Measurements from ENCODE around the gene CDH13.

The CDH13 gene

DNA sequence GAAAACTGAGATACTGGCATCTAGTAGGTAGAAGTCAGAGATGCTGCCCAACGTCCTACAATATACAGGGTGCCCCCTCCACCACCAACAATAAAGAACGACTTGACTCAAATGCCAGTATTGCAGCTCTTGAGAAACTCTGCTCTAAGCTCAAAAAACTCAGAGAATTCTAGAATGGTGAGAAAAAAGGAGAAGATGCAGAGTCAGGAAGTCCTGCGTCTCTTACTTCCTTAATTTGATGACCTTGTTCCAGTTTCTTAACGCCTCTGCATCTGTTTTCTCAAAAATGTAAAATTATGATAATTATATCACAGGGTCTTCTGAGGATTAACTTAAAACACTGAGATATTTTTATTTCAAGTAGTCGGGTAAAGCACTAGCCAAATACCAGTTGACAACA, 1179.3 kb downstream of the CDH13 start:
- Histone ChIP-seq H3K4me1 (peaks cover 35 to 80% (median 48%) of the 10 kb centered on the region in 10 experiments), H3K4me2 (peak overlapping the region; percentile 37 to 94 (median 65); a peak in 20 of 22 replicates), H3K9ac (peak overlapping the region in 6 of 11 experiments; percentile 0 to 77 (median 28); a peak in 6 of 22 replicates), H3K27ac (peak overlapping the region in 9 of 11 experiments; percentile 9 to 94 (median 89); a peak in 17 of 22 replicates), H3K36me3 (peaks cover 16 to 20% (median 17%) of the 10 kb centered on the region in 11 experiments), H3K27me3 (no peaks in the 10 kb centered on the region), H3K4me3 (peak overlapping the region in 2 of 10 experiments; percentile 29 to 32; a peak in 4 of 20 replicates), H3K9me3 (replicated peaks in 1 of 11) (peaks cover 0 to 12% (median 0%) of the 10 kb centered on the region in 11 experiments; a peak in 3 of 22 replicates), H4K20me1 (peaks cover 20 to 26% (median 23%) of the 10 kb centered on the region in 11 experiments; a peak in 17 of 22 replicates)
- TF ChIP-seq Cebpa-rat (IDR thresholded peaks at IDR 0.05): no peak

- H3K9me3 ChIP-seq (replicated peaks in 1 of 11): peaks cover 0 to 12% (median 0%) of the 10 kb centered on the region in 11 experiments; a peak in 3 of 22 replicates
- H4K20me1 ChIP-seq: peaks cover 20 to 32% (median 29%) of the 10 kb centered on the region in 11 experiments; a peak in 17 of 22 replicates
- H3K27me3 ChIP-seq: no peaks in the 10 kb centered on the region
- H3K4me1 ChIP-seq: peaks cover 35 to 82% (median 50%) of the 10 kb centered on the region in 10 experiments
- H3K4me3 ChIP-seq: no peak overlapping the region
- peak overlapping the region in 9 of 11 experiments; percentile 9 to 94 (median 93); a peak in 17 of 22 replicates for H3K27ac ChIP-seq
- H3K9ac ChIP-seq: peak overlapping the region in 1 of 11 experiments; percentile 46; a peak in 2 of 22 replicates
- TF ChIP-seq Cebpa-rat (IDR thresholded peaks at IDR 0.05): no peak
- peak overlapping the region; percentile 36 to 98 (median 65); a peak in 19 of 22 replicates for H3K4me2 ChIP-seq
- H3K36me3 ChIP-seq: peaks cover 23 to 27% (median 24%) of the 10 kb centered on the region in 11 experiments
Measured at GRCh38 chr16:83806731-83807130, 1180.0 kb downstream of the CDH13 start.

GRCh38 chr16:83807327-83807709, 1180.5 kb downstream of the CDH13 start:
- Histone ChIP-seq H3K36me3 (peaks cover 29 to 33% (median 30%) of the 10 kb centered on the region in 11 experiments), H3K27me3 (no peaks in the 10 kb centered on the region), H3K9ac (no peak overlapping the region), H4K20me1 (peaks cover 20 to 36% (median 31%) of the 10 kb centered on the region in 11 experiments; a peak in 17 of 22 replicates), H3K4me1 (peaks cover 35 to 80% (median 50%) of the 10 kb centered on the region in 10 experiments), H3K4me2 (peak overlapping the region in 10 of 11 experiments; percentile 26 to 98 (median 66); a peak in 18 of 22 replicates), H3K9me3 (replicated peaks in 1 of 11) (peaks cover 0 to 12% (median 0%) of the 10 kb centered on the region in 11 experiments; a peak in 3 of 22 replicates), H3K4me3 (peak overlapping the region in 5 of 10 experiments; percentile 11 to 100 (median 93); a peak in 5 of 20 replicates), H3K27ac (peak overlapping the region in 10 of 11 experiments; percentile 29 to 94 (median 92); a peak in 18 of 22 replicates)
- no peak for TF ChIP-seq Cebpa-rat (IDR thresholded peaks at IDR 0.05)

DNA sequence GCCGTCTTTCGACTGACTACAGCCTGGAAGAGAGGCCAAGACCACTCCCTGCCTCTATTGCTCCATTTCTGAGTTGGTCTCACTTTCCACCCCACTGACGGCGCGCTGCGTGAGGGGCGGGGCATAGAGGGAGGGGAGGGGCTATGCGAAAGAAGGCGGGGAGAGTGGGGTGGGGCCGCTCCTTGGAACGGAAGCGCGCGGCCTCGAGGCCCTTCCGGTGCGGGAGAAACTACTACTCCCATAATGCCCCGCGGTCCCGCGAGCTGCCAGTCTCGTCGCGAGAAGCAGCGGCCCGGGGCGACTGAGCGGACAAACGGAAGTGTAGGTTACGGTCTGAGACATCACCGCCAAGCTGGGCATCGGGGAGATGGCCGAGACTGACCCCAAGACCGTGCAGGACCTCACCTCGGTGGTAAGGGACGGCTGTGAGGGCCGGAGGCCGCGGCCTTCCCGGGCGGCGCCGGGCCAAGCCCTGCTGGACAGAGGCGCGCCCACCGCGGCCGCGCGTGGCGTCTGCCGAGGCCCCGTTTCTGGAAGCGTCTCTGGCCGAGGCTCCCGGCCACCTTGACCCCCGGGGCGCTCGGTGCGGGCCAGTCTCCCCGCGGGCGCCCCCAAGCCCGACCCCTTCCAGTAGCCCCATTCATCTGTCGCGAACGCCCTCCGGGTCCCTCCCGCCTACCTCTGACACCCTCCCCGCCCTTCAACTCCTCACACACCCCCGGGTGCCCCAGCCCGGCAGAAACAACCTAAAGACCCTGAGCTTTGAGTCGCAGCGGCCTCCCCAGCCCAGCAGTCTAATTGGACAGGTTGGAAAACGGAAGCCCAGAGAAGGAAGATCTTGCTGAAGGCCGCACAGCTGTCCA, 1181.2 kb downstream of the CDH13 start, which contains the start of gene HSBP1:
Gene HSBP1, plus strand, starts transcription at position 269 of the 863 bp plus-strand sequence. Its CDS starts 99 bp downstream, at position 368.
- Histone ChIP-seq H3K27ac (peak within 1 kb of the TSS; percentile 84 to 94 (median 92)), H3K27me3 (no peaks in the 10 kb centered on the region), H4K20me1 (peaks cover 21 to 42% (median 31%) of the 10 kb centered on the region in 11 experiments; a peak in 17 of 22 replicates), H3K36me3 (peaks cover 36 to 39% (median 36%) of the 10 kb centered on the region in 11 experiments), H3K4me1 (peaks cover 39 to 79% (median 51%) of the 10 kb centered on the region in 10 experiments), H3K9ac (peak within 1 kb of the TSS; percentile 91 to 97 (median 95)), H3K4me3 (peak within 1 kb of the TSS; percentile 80 to 100 (median 95)), H3K4me2 (peak within 1 kb of the TSS; percentile 83 to 99 (median 95)), H3K9me3 (replicated peaks in 1 of 11) (peaks cover 0 to 12% (median 0%) of the 10 kb centered on the region in 11 experiments; a peak in 3 of 22 replicates)
- no peak for TF ChIP-seq Cebpa-rat (IDR thresholded peaks at IDR 0.05)

GRCh38 chr16:83808573-83809014, 1181.8 kb downstream of the CDH13 start:
- peak overlapping the region; percentile 84 to 94 (median 92) for H3K27ac ChIP-seq
- peaks cover 39 to 46% (median 42%) of the 10 kb centered on the region in 11 experiments for H3K36me3 ChIP-seq
- no peak for TF ChIP-seq Cebpa-rat (IDR thresholded peaks at IDR 0.05)
- peaks cover 22 to 49% (median 33%) of the 10 kb centered on the region in 11 experiments; a peak in 17 of 22 replicates for H4K20me1 ChIP-seq
- H3K9me3 ChIP-seq (replicated peaks in 1 of 11): peaks cover 0 to 12% (median 0%) of the 10 kb centered on the region in 11 experiments; a peak in 3 of 22 replicates
- H3K4me3 ChIP-seq: peak overlapping the region; percentile 80 to 100 (median 95)
- no peaks in the 10 kb centered on the region for H3K27me3 ChIP-seq
- peak overlapping the region; percentile 91 to 97 (median 95) for H3K9ac ChIP-seq
- H3K4me2 ChIP-seq: peak overlapping the region; percentile 83 to 99 (median 95)
- H3K4me1 ChIP-seq: peaks cover 45 to 84% (median 57%) of the 10 kb centered on the region in 10 experiments

GRCh38 chr16:83809092-83809491, 1182.3 kb downstream of the CDH13 start:
- peak overlapping the region; percentile 91 to 97 (median 95) for H3K9ac ChIP-seq
- peaks cover 0 to 12% (median 0%) of the 10 kb centered on the region in 11 experiments; a peak in 3 of 22 replicates for H3K9me3 ChIP-seq (replicated peaks in 1 of 11)
- H4K20me1 ChIP-seq: peaks cover 22 to 50% (median 33%) of the 10 kb centered on the region in 11 experiments; a peak in 17 of 22 replicates
- no peak for TF ChIP-seq Cebpa-rat (IDR thresholded peaks at IDR 0.05)
- no peaks in the 10 kb centered on the region for H3K27me3 ChIP-seq
- peaks cover 39 to 46% (median 42%) of the 10 kb centered on the region in 11 experiments for H3K36me3 ChIP-seq
- peak overlapping the region; percentile 83 to 99 (median 95) for H3K4me2 ChIP-seq
- peak overlapping the region in 9 of 11 experiments; percentile 84 to 93 (median 92); a peak in 12 of 22 replicates for H3K27ac ChIP-seq
- H3K4me3 ChIP-seq: peak overlapping the region; percentile 80 to 100 (median 95)
- peaks cover 46 to 84% (median 61%) of the 10 kb centered on the region in 10 experiments for H3K4me1 ChIP-seq

GRCh38 chr16:83810901-83811300, 1184.1 kb downstream of the CDH13 start:
- no peak for TF ChIP-seq Cebpa-rat (IDR thresholded peaks at IDR 0.05)
- peaks cover 22 to 50% (median 33%) of the 10 kb centered on the region in 11 experiments; a peak in 17 of 22 replicates for H4K20me1 ChIP-seq
- peaks cover 39 to 49% (median 42%) of the 10 kb centered on the region in 11 experiments for H3K36me3 ChIP-seq
- peak overlapping the region in 1 of 11 experiments; percentile 20; a peak in 1 of 22 replicates for H3K9ac ChIP-seq
- peaks cover 41 to 70% (median 55%) of the 10 kb centered on the region in 10 experiments for H3K4me1 ChIP-seq
- no peak overlapping the region for H3K27ac ChIP-seq
- peak overlapping the region in 9 of 11 experiments; percentile 83 to 99 (median 94); a peak in 15 of 22 replicates for H3K4me2 ChIP-seq
- H3K27me3 ChIP-seq: no peaks in the 10 kb centered on the region
- H3K9me3 ChIP-seq (replicated peaks in 1 of 11): peaks cover 0 to 12% (median 0%) of the 10 kb centered on the region in 11 experiments; a peak in 3 of 22 replicates
- no peak overlapping the region; a peak in 1 of 20 replicates for H3K4me3 ChIP-seq

Measured in BLaER1 treated with 17β-estradiol and CSF1 and Interleukin-3, amounts not matched to agents 10 nM and 100 nM (cell line).